MM.1S (cell line): ENCODE results near the gene ENPP1.

Experiments used
- DNase-seq: peaks from one replicate; pipeline ENCODE4 v3.0.0-alpha.2; 2015
- H2AFZ ChIP-seq: fragments of 300-600 bp; sonication (generic); 2 replicates; pipeline ENCODE4 v1.6.0; 2016; ENCODE audit warnings: antibody characterized with exemption, low read length
- H3F3A ChIP-seq: fragments of 300-600 bp; sonication (generic); 2 replicates; pipeline ENCODE4 v1.6.1; 2016; ENCODE audit warnings: mild to moderate bottlenecking, antibody characterized with exemption, low read length, moderate library complexity, mixed read lengths; ENCODE audit not compliant: insufficient read depth
- H3K27ac ChIP-seq: fragments of 300-600 bp; sonication (generic); 2 replicates; pipeline ENCODE4 v1.5.1; 2016; ENCODE audit warnings: mild to moderate bottlenecking, low read length
- H3K27me3 ChIP-seq: fragments of 300-600 bp; sonication (generic); replicated peaks from 2 replicates; pipeline ENCODE4 v1.6.0; 2016; ENCODE audit warnings: low read length; ENCODE audit not compliant: insufficient read depth
- H3K36me3 ChIP-seq: fragments of 300-600 bp; sonication (generic); replicated peaks from 2 replicates; pipeline ENCODE4 v1.6.1; 2016; ENCODE audit warnings: mild to moderate bottlenecking, low read length, mixed read lengths; ENCODE audit not compliant: insufficient read depth
- H3K4me1 ChIP-seq: fragments of 300-600 bp; sonication (generic); 2 replicates; pipeline ENCODE4 v1.6.1; 2016; ENCODE audit warnings: low read length, mixed read lengths
- H3K4me2 ChIP-seq: fragments of 300-600 bp; sonication (generic); 2 replicates; pipeline ENCODE4 v1.6.0; 2016; ENCODE audit warnings: low read depth, low read length
- H3K4me3 ChIP-seq: fragments of 300-600 bp; sonication (generic); 2 replicates; pipeline ENCODE4 v1.5.1; 2016; ENCODE audit warnings: low read length, mixed read lengths
- H3K79me2 ChIP-seq: fragments of 300-600 bp; sonication (generic); 2 replicates; pipeline ENCODE4 v1.6.1; 2016; ENCODE audit warnings: mixed run types, low read length, mixed read lengths
- H3K9ac ChIP-seq: fragments of 300-600 bp; sonication (generic); 2 replicates; pipeline ENCODE4 v1.6.1; 2016; ENCODE audit warnings: low read length, mixed read lengths
- H3K9me2 ChIP-seq: fragments of 300-600 bp; sonication (generic); replicated peaks from 2 replicates; pipeline ENCODE4 v1.6.1; 2016; ENCODE audit warnings: mild to moderate bottlenecking, low read length, mixed read lengths; ENCODE audit not compliant: insufficient read depth
- H3K9me3 ChIP-seq: fragments of 300-600 bp; sonication (generic); replicated peaks from 2 replicates; pipeline ENCODE4 v1.6.1; 2016; ENCODE audit warnings: mild to moderate bottlenecking, low read length, mixed read lengths; ENCODE audit not compliant: insufficient read depth
- H4K20me1 ChIP-seq: fragments of 300-600 bp; sonication (generic); 2 replicates; pipeline ENCODE4 v1.6.1; 2016; ENCODE audit warnings: mild to moderate bottlenecking, low read length, moderate library complexity, mixed read lengths; ENCODE audit not compliant: insufficient read depth
- CTCF ChIP-seq: fragments of 300-600 bp; sonication (generic); IDR thresholded peaks from 2 replicates; pipeline ENCODE4 v1.5.1; 2016; ENCODE audit warnings: antibody characterized with exemption, low read length, mixed read lengths
- EZH2 ChIP-seq: fragments of 300-600 bp; sonication (generic); optimal IDR thresholded peaks from 2 replicates; pipeline ENCODE3; 2017; ENCODE audit warnings: low read depth, mild to moderate bottlenecking, antibody characterized with exemption, low read length, mixed read lengths
- EZH2phosphoT487 ChIP-seq: fragments of 300-600 bp; sonication (generic); IDR thresholded peaks from 2 replicates; pipeline ENCODE4 v1.6.1; 2018; ENCODE audit warnings: antibody characterized with exemption, low read length

ENPP1 gene

GRCh38 chr6:131876545-131876944 is 68.7 kb downstream of the ENPP1 start:
- no peak overlapping the region for H3K4me2 ChIP-seq
- H3K79me2 ChIP-seq, result no peaks in the 10 kb centered on the region
- H3K9me2 ChIP-seq, result no peaks in the 10 kb centered on the region
- no peak overlapping the region for H2AFZ ChIP-seq
- peaks cover 4% of the 10 kb centered on the region; the same call in 1 of the 2 replicates for H3K4me1 ChIP-seq
- TF ChIP-seq EZH2phosphoT487 (no peak), EZH2 (no peak), CTCF (no peak)
- no peaks in the 10 kb centered on the region for H3K9me3 ChIP-seq
- H3K27ac ChIP-seq, result no peak overlapping the region
- DNase-seq, result no peak
- no peaks in the 10 kb centered on the region for H3K27me3 ChIP-seq
- no peak overlapping the region for H3K4me3 ChIP-seq
- no peaks in the 10 kb centered on the region for H3F3A ChIP-seq
- no peak overlapping the region for H3K9ac ChIP-seq
- no peaks in the 10 kb centered on the region for H4K20me1 ChIP-seq
- H3K36me3 ChIP-seq, result no peaks in the 10 kb centered on the region

DNA sequence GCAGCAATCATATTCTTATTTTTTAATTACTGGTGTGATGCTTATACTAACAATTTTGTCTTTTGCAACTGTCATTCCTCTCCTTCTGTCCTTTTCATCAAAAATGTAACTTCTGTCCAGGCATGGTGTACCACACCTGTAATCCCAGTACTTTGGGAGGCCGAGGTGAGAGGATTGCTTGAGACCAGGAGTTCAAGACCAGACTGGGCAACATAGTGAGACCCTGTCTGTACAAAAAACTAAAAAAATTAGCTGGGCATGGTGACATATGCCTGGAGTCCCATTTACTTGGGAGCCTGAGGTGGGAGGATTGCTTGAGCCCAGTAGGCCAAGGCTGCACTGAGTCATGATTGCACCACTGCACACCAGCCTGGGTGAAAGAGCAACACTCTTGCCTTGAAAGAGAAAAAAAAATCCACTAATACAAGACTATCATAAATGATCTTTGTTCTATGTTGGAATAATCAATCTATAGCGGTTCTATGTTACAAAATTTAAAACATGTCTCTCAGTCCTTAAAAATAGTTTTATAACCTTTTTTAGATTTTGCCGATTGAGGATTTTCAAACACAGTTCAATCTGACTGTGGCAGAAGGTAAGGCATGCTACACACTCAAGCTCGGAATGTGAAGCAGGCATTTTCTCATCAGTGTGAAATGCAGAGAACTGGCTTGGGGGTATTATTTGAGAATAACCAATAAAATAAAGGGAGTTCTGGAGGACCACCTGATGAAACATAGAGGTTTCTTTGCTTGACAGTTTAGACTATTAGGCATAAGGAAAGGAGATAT is 70.4 kb downstream of the ENPP1 start:
- no peak overlapping the region for H3K4me2 ChIP-seq
- H3K4me1 ChIP-seq, result peaks cover 12% of the 10 kb centered on the region
- no peak for DNase-seq
- H3K9me2 ChIP-seq, result no peaks in the 10 kb centered on the region
- TF ChIP-seq EZH2 (no peak), CTCF (no peak), EZH2phosphoT487 (no peak)
- no peaks in the 10 kb centered on the region for H3K79me2 ChIP-seq
- H3K27me3 ChIP-seq, result no peaks in the 10 kb centered on the region
- H3K36me3 ChIP-seq, result no peaks in the 10 kb centered on the region
- H3K27ac ChIP-seq, result no peak overlapping the region
- peaks cover 7% of the 10 kb centered on the region; the same call in 1 of the 2 replicates for H3F3A ChIP-seq
- H3K4me3 ChIP-seq, result no peak overlapping the region
- H2AFZ ChIP-seq, result no peak overlapping the region
- H3K9ac ChIP-seq, result no peak overlapping the region
- H4K20me1 ChIP-seq, result no peaks in the 10 kb centered on the region
- H3K9me3 ChIP-seq, result no peaks in the 10 kb centered on the region

DNA sequence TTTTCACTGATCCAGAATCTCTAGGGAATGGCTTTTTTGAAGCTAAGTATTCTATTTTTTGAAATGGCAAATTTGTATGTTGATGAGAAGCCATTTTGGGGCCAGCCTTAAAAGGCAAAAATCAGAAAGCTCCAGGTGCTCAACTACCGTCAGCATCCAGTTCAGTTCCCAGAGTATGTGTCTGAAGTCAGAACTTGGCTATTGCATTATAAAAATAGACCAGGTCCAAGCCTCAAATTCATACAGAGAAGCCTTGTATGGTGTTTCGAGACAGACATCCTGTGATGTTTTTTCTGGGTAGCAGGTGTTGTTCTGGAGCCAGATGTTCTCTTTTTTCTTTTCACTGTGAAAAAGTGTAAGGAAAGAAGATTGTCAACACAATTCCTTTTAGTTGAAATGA is 75.2 kb downstream of the ENPP1 start:
- peak; percentile 79 for DNase-seq
- Histone ChIP-seq H3K27me3 (no peaks in the 10 kb centered on the region), H3K27ac (peak overlapping the region; percentile 57), H3K9ac (no peak overlapping the region), H3K9me2 (no peaks in the 10 kb centered on the region), H3F3A (peaks cover 9% of the 10 kb centered on the region; the same call in 1 of the 2 replicates), H3K9me3 (no peaks in the 10 kb centered on the region), H3K4me2 (peak overlapping the region; percentile 23; the same call in 1 of the 2 replicates), H3K4me3 (no peak overlapping the region; the same call in 1 of the 2 replicates), H3K36me3 (no peaks in the 10 kb centered on the region), H3K79me2 (no peaks in the 10 kb centered on the region), H4K20me1 (no peaks in the 10 kb centered on the region), H3K4me1 (peaks cover 18% of the 10 kb centered on the region), H2AFZ (0 out of 2 replicates have a peak overlapping the region, but pooled peaks have one; percentile 33)
- TF ChIP-seq EZH2phosphoT487 (no peak), CTCF (no peak), EZH2 (no peak)
